HG02588 (cell line): ENCODE results near the gene TSEN2.
"Not testable (repeated sequence)": the region's sequence is repeated elsewhere in the genome, so short reads cannot be mapped to it uniquely, and the experiment has no call there.

ENCODE experiments used
- ATAC-seq: cut with Tn5 transposase; IDR thresholded peaks from one replicate; pipeline ENCODE4 v1.9.1; 2021; ENCODE audit warnings: mild to moderate bottlenecking, moderate library complexity; ENCODE audit not compliant: unreplicated experiment

TSEN2 gene

GRCh38 chr3:12471241-12471640, 13.0 kb upstream of the TSEN2 start:
- no peak for ATAC-seq

- ATAC-seq: no peak
These were observed 12.2 kb upstream of the TSEN2 start for GRCh38 chr3:12472000-12472610.

- ATAC-seq: no peak
These were observed 11.5 kb upstream of the TSEN2 start for GRCh38 chr3:12472796-12473195.

- ATAC-seq: no peak
These were observed 10.8 kb upstream of the TSEN2 start for GRCh38 chr3:12473511-12473910.

- no peak for ATAC-seq
These were observed 7.9 kb upstream of the TSEN2 start for GRCh38 chr3:12476238-12476897.

GRCh38 chr3:12477256-12477655, 7.0 kb upstream of the TSEN2 start:
- ATAC-seq: no peak

- ATAC-seq: no peak
These were observed 6.0 kb upstream of the TSEN2 start for GRCh38 chr3:12478326-12478725.

GRCh38 chr3:12479198-12479597, 5.1 kb upstream of the TSEN2 start:
- not testable (repeated sequence) for ATAC-seq

GRCh38 chr3:12479919-12480427, 4.3 kb upstream of the TSEN2 start:
- no peak for ATAC-seq

- no peak for ATAC-seq
These were observed 870 bp upstream of the TSEN2 start for GRCh38 chr3:12483410-12483809.

GRCh38 chr3:12483872-12484197, 445 bp upstream of the TSEN2 start:
- no peak for ATAC-seq

GRCh38 chr3:12484983-12485327, 675 bp downstream of the TSEN2 start:
- ATAC-seq: no peak

GRCh38 chr3:12486001-12486400, 1.7 kb downstream of the TSEN2 start:
- no peak for ATAC-seq

- no peak for ATAC-seq
These were observed 2.6 kb downstream of the TSEN2 start for GRCh38 chr3:12486916-12487315.

GRCh38 chr3:12487336-12487735, 3.1 kb downstream of the TSEN2 start:
- no peak for ATAC-seq

GRCh38 chr3:12487786-12488185, 3.5 kb downstream of the TSEN2 start:
- ATAC-seq: no peak

- ATAC-seq: no peak
These were observed 5.1 kb downstream of the TSEN2 start for GRCh38 chr3:12489368-12489767.

GRCh38 chr3:12489832-12490231, 5.6 kb downstream of the TSEN2 start:
- no peak for ATAC-seq

GRCh38 chr3:12490547-12490946, 6.3 kb downstream of the TSEN2 start:
- ATAC-seq: no peak

- no peak for ATAC-seq
These were observed 11.6 kb downstream of the TSEN2 start for GRCh38 chr3:12495749-12496452.

GRCh38 chr3:12496453-12496761, 12.1 kb downstream of the TSEN2 start:
- no peak for ATAC-seq

- ATAC-seq: no peak
These were observed 15.2 kb downstream of the TSEN2 start for GRCh38 chr3:12499474-12499873.
